Activated CD8-positive, alpha-beta T cell treated with anti-CD3 and anti-CD28 coated beads for 36 hours (primary cell): ENCODE results near the gene SARNP. TPM values are rescaled to one million over a fixed set of nuclear protein-coding genes. Genes with fewer than 3 reads are reported as not detected.

Experiments
- ATAC-seq: fragments of 200-7000 bp; cut with Tn5 transposase; one replicate; pipeline ENCODE4 v1.10.0; 2021; ENCODE audit warnings: mild to moderate bottlenecking, moderate library complexity
- CTCF ChIA-PET: fragments of 350-600 bp; sonication (Branson Sonifier 250); formaldehyde crosslinking; loops from one replicate; lab custom pipeline; 2021; ENCODE audit warnings: antibody characterized with exemption; lab: Charles Lee
- POLR2A ChIA-PET: fragments of 350-600 bp; sonication (Branson Sonifier 250); formaldehyde crosslinking; loops from one replicate; lab custom pipeline; 2021; ENCODE audit warnings: antibody characterized with exemption; lab: Charles Lee
- DNase-seq: peaks from one replicate; pipeline ENCODE4 v3.0.0-alpha.2; 2020
- H3K27ac Mint-ChIP-seq: one replicate; pipeline ENCODE4 v1.8.0; 2021; ENCODE audit warnings: mild to moderate bottlenecking, mixed read lengths
- H3K27me3 Mint-ChIP-seq: one replicate; pipeline ENCODE4 v1.8.0; 2021; ENCODE audit warnings: mixed read lengths
- H3K36me3 Mint-ChIP-seq: one replicate; pipeline ENCODE4 v1.8.0; 2021; ENCODE audit warnings: low read depth, mixed read lengths
- H3K4me1 Mint-ChIP-seq: one replicate; pipeline ENCODE4 v1.8.0; 2021; ENCODE audit warnings: low read depth, mixed read lengths
- H3K4me3 Mint-ChIP-seq: one replicate; pipeline ENCODE4 v1.8.0; 2021; ENCODE audit warnings: mild to moderate bottlenecking, moderate library complexity, mixed read lengths
- H3K9me3 Mint-ChIP-seq: one replicate; pipeline ENCODE4 v1.8.0; 2021; ENCODE audit warnings: mixed read lengths
- CTCF ChIP-seq: fragments of 200-600 bp; IDR thresholded peaks from one replicate; pipeline ENCODE4 v1.8.0; 2022; ENCODE audit warnings: antibody characterized with exemption, mild to moderate bottlenecking
- intact Hi-C: fragments of 100-400 bp; cut with micrococcal nuclease; formaldehyde crosslinking; loops from one replicate; pipeline ENCODE4 v1.10.0; 2022
- total RNA-seq, 2 experiments: library from RNA; stranded (reverse); gene quantifications; one replicate each; pipeline ENCODE4 v1.2.3, GENCODE V29; 2021

The SARNP gene
- total RNA-seq, 2 experiments from 2014 or later = 93.9 to 94.0 TPM

DNA sequence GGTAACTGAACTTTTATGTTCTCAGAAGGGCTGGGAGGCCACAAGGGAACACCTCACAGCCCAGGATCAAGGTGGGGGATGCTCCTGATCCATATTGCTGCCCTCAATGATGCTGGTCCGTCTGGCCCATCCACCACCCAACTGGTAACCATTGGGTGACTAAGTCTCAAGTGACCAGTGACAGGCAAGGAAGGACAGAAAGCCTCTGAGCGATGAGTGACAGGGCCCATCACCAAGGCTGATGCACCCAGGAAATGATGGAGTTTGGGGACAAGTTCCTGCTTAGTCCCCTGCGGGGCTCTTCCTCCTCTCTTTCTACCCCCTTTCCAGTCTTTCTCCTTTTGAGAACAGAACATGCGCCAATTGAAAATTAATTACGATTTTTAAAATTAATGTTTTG lies 27.8 kb upstream of the SARNP start:
- Mint-ChIP-seq H3K27ac (no peak overlapping the region), H3K27me3 (no peaks in the 10 kb centered on the region), H3K4me1 (peaks cover 16% of the 10 kb centered on the region), H3K36me3 (no peaks in the 10 kb centered on the region), H3K9me3 (no peaks in the 10 kb centered on the region), H3K4me3 (no peak overlapping the region)
- intact Hi-C loops = no loop called here
- TF ChIP-seq CTCF = no peak
- ChIA-PET CTCF (no interaction called here), POLR2A (interaction anchor here (1.5 kb wide), 1 partner anchor 97 kb away, joined by 6 read pairs; no protein-coding TSS in a partner anchor)
- DNase-seq = no peak
- no peak for ATAC-seq

GRCh38 chr12:55844961-55845360 lies 27.4 kb upstream of the SARNP start:
- Mint-ChIP-seq H3K36me3 (no peaks in the 10 kb centered on the region), H3K4me1 (peaks cover 16% of the 10 kb centered on the region), H3K27ac (no peak overlapping the region), H3K9me3 (no peaks in the 10 kb centered on the region), H3K4me3 (no peak overlapping the region), H3K27me3 (no peaks in the 10 kb centered on the region)
- no peak for ATAC-seq
- intact Hi-C loops = no loop called here
- DNase-seq = no peak
- no peak for TF ChIP-seq CTCF
- CTCF ChIA-PET = no interaction called here
- POLR2A ChIA-PET = interaction anchor here (1.5 kb wide), 1 partner anchor 96 kb away, joined by 6 read pairs; no protein-coding TSS in a partner anchor

- Mint-ChIP-seq H3K4me3 (no peak overlapping the region), H3K27me3 (no peaks in the 10 kb centered on the region), H3K36me3 (no peaks in the 10 kb centered on the region), H3K4me1 (peaks cover 12% of the 10 kb centered on the region), H3K9me3 (no peaks in the 10 kb centered on the region), H3K27ac (no peak overlapping the region)
- TF ChIP-seq CTCF = no peak
- intact Hi-C loops = no loop called here
- ATAC-seq = no peak
- ChIA-PET POLR2A (interaction anchor here (0.6 to 0.9 kb wide), 2 partner anchors 39 to 162 kb away, joined by 3 read pairs; a partner anchor contains a TSS), CTCF (no interaction called here)
- DNase-seq = no peak
Measured at GRCh38 chr12:55843431-55843830, 25.9 kb upstream of the SARNP start.

DNA sequence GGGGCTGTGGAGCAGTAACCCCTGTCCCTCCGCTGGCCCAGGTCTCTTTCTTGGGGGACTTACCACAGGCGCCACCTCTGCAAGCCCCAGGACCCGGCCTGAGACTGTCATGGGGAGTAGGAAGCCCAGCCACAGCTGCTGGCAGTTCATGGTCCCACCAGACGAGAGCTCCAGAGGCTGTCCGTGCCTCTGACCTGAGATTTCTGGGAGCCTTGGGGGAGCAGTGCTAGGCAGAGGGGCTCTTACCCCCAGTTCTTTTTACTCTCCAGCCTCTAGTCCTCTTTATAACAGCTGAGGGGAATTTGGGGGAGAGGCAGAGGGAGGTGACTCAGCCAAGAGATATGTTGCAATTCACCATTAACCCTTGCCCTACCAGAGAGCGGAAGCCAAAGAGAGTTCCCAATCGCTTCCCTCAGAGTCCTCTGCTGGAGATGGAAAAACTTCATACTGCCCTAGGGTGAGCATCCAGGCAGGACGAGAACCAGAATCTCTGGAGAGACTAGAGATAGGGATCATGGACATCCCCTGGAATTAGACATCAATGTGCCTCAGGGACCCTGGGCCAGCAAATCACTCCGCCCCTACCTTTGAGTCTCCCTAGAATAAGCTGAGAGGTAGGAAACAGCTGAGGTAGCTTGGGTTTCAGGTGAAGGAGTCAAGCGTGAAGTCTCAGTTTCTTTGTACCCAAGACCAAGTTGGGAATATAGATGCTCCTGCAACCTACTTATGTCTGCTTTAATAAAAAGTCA lies 25.3 kb upstream of the SARNP start, which contains the start of gene MMP19:
MMP19 (minus strand) TSS at position 256 of the 749 bp plus-strand sequence; CDS start at position 150, 106 bp downstream.
- DNase-seq (no peak), ATAC-seq (no peak)
- H3K36me3 Mint-ChIP-seq = no peaks in the 10 kb centered on the region
- H3K27ac Mint-ChIP-seq = no peak within 1 kb of the TSS
- intact Hi-C loops = no loop called here
- H3K4me1 Mint-ChIP-seq = peaks cover 10% of the 10 kb centered on the region
- no peaks in the 10 kb centered on the region for H3K27me3 Mint-ChIP-seq
- TF ChIP-seq CTCF = no peak
- CTCF ChIA-PET = no interaction called here
- POLR2A ChIA-PET = interaction anchor here (0.9 to 1.1 kb wide), 2 partner anchors 13 to 40 kb away, joined by 3 read pairs; partner anchors contain the start of gene DNAJC14
- no peak within 1 kb of the TSS for H3K4me3 Mint-ChIP-seq
- H3K9me3 Mint-ChIP-seq = no peaks in the 10 kb centered on the region
